ENCODE measurements around the gene KCMF1.

Gene KCMF1

DNA sequence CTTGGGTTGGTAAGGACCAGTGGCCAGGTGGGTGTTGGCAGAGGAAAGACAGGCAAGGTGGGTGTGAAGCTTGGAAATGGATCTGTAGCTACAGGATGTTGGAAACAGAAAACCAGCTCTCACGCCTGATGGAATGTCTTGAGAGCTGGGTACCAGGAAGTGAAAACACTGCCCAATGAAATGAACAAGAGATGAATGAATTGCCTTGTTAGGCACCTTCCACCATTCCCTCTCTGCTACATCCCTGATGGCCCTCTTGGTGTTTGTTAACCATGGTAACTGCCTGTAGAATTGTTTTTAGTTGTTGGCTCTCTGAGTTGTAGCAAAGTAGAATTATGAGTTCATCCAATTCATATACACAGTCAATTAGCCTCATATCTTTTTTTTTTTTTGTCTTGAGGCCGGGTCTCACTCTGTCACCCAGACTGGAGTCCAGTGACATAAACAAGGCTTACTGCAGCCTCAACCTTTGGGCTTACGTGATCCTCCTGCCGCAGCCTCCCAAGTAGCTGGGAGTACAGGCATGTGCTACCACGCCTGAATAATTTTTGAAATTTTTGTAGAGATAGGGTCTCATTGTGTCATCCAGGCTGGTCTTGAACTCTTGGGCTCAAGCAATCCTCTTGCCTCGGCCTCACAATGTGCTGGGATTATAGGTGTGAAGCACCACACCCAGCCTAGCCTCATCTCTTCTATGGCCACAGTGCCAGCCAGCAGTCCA lies 9.5 kb downstream of the KCMF1 start:
- no peak for DNase-seq (ENCODE audit: low read depth)

DNA sequence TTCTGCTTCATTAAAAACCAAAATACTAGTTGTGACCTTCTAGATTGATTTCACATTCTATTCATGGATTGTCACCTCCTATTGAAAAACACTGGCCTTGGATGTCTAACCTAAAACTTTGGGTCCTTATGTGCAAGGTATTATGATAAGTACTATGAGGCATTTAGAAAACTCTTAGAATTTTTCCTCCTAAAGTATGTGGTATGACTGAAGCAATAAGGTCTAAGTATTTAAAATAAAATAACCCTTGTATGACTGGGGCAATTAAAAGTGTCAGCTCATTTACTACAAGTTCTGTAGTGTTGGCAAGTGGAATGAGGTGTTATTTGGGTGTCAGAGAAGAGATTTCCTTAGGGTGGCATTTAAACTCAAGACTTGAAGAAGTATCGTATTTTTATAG lies 15.1 kb downstream of the KCMF1 start:
- DNase-seq (ENCODE audit: low read depth) = no peak

DNA sequence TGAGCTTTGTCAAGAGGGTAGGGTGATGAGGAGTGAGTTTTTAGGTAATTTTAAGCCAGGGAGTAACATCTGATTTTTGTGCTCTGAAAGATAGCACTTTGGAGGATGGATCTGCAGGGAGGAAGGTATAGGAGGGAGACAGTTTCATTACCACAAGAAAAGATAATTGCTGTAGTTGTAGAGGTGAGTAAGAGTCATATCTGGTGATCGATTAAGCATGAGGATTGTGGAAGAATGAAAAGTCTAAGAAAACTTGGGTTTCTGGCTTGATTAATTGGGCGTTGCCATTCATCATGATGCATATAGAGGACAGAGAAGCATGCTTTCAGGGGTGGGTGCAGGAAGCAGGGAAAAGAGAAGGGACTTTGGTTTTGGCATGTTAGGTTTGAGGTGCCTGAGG lies 18.5 kb downstream of the KCMF1 start:
- no peak for DNase-seq (ENCODE audit: low read depth)

DNA sequence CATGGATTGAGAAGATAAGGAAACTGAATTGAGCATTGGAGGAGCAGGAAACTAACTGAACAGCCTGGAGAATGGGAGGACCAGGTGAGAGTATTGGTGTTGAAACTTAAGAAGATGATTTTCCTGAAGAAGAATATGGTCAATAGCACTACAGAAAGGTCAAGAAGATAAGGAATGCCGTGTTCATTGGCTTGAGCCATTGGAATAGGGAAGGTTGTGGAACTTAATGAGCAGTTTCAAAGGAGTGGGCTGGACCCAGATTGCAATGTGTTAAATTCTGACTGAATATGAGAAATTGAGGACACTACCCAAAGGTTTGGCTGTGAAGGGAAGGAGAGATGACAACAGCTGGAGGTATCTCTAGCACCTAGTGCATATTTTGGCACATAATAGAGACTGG lies 19.0 kb downstream of the KCMF1 start:
- DNase-seq (ENCODE audit: low read depth) = no peak

DNA sequence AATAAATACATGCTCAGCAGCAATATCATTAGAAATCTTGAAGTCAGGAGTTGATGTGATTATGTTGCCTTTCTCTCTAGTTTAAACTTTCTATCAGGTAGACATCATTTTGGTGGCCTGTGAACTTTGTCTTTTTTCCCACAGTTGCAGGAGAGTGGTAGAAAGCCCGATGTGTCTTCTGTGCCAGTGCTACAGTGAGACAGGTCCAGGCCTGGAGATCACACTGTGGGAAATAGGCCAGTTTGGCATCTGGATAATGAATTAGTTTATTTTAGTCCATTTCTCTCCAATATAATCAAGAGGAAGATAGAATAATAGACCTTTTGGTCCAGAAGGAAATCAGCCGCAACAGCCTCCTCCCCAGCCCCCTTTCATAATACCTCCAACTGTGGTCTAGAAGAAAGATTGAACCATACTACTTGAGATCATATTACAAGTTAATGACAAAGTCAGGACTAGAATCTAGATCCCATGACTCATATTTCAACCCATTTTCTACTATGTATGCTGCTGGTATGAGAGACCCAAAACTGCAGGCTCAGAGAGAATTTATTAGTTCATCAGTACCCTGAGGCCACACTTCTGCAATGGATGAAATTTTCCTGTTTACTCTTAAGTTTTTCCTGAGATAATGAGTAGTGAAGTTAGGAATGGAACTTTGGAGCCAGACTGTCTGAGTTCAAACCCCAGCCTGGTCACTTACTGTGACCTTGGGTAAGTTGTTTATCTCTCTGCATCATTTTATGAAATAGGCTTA lies 20.6 kb downstream of the KCMF1 start:
- DNase-seq (ENCODE audit: low read depth) = no peak

DNA sequence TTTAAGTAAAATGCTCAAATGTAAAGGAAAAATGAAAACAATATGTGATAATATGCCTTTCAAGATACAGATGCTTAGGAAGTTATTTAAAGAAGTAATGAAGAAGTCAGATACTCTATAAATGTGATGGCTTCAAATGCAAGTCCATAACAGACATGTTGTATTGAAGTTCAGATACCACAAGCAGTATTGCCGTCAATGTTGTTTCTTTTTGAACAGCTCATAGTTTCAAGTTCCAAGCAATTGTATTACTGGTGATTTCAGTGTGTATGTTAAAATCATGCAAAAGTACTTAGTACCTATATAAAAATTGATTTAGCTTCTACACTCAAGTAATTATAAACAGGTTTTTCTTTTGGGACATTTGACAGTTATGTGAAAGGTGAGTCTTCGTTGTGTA lies 24.9 kb downstream of the KCMF1 start:
- DNase-seq (ENCODE audit: low read depth) = no peak

DNA sequence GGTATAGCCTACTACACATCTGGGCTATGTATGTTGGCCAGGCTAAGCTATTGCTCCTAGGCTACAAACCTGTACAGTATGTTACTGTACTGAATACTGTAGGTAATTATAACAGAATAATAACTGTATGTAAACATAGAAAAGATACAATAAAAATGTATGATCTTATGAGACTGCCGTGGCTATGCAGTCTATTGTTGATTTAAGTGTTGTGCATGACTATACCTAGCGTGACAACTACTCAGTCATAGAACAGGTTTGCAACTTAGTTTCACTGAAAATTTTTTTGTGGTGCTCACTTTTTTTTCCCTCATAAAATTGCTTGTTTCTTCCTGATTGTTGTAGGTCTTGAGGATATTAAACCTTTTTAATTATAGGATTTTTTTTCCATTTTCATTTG lies 25.9 kb downstream of the KCMF1 start:
- no peak for DNase-seq (ENCODE audit: low read depth)

DNA sequence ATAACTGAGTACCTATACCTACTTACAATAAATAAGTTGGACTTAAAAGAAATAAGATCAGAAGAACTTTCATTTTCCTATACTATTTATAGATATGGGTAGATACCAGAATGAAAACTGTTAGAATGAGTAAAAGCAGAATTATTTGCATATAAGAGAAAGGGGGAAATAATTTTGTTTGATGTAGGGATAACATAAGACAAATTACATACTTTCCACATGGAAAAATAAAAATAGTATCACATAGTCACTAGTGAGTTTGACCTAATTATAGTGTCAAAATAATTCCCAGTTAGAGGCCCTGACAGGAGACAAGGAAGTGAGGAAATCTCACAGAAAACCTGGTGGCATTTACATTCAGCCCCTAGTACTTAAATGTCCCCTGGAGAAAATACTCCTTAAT lies 28.6 kb downstream of the KCMF1 start:
- no peak for DNase-seq (ENCODE audit: low read depth)

DNA sequence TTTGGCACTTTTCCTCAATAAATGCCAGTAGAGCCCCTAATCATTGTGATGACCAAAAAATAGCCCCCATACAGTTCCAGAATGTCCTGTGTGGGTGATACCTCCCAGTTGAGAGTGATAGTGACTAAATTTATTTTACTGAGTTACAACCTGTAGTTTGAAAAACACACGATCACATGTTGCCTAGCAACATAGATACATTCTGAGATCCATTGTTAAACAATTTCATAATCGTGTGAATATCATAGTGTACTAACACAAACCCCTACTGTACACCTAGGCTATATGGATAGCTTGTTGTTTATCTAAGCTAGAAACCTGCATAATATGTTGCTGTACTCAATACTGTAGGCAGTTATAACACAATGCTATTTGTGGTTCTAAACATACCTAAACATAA lies 30.6 kb downstream of the KCMF1 start:
- DNase-seq (ENCODE audit: low read depth) = no peak

DNA sequence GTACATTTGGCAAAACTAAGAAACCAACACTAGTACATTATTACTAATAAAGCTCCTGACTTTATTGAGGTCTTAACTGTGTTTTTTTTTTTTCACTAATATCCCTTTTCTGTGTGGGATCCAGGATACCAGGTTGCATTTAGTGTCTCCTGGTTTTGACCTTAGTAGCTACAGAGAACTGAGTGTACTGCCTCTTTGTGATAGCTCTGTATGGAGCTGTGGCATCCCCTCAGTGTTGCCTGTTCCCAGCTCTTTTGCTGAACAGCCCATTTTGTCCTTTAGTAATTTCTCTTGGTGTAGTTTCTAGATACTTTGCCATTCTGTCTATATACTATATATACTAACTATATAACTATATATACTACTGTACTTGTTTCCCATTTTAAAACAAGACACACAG lies 31.6 kb downstream of the KCMF1 start:
- no peak for DNase-seq (ENCODE audit: low read depth)

DNA sequence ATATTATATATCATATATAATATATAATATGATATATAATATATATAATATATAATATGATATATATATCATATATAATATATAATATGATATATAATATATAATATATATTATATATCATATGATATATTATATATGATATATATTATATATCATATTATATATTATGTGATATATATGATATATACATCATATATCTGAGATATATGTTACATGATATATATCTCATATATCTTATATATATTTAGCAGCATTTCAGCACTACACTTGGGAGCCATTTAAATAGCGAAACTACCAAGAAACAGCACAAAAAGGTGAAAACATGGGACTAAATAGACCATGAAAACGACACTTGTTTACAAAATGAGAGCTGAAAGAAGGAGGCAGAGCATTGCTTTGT lies 37.3 kb downstream of the KCMF1 start:
- DNase-seq (ENCODE audit: low read depth) = no peak

DNA sequence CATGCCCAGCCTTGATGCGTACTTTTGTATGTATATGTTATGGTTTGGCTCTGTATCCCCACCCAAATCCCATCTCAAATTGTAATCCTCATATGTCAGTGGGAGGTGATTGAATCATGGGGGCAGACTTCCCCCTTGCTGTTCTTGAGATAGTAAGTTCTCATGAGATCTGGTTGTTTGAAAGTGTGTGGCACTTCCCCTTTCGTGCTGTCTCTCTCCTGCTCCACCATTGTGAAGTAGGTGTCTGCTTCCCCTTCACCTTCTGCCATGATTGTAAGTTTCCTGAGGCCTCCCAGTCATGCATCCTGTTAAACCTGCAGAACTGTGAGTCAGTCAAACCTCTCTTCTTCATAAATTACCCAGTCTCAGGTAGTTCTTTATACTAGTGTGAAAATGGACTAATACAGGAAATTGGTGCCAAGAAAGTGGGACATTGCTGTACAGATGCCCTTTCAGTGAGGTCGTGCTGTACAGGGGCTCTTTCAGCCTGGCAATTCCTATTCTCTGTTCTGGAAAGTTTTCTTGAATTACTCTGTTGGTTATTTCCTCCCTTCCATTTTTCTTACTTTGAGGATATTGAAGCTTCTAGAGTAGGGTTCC lies 38.2 kb downstream of the KCMF1 start:
- no peak for DNase-seq (ENCODE audit: low read depth)

DNA sequence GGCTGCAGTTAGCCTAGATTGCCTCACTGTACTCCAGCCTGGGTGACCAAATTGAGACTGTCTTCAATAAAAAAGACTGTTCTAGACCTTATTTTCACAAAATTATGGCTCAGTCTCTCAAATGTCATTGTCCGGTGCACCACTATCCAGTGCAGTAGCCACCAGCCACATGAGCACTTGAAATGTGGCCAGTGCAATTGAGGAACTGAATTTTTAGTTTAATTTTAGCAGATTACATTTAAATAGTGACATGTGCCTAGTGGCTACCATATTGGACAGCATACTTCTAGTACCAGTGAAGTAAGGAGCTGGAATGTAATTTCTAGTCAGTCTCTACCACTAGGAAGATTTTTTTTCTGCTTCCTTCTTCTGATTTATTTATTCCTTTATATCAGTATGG lies 39.4 kb downstream of the KCMF1 start:
- no peak for DNase-seq (ENCODE audit: low read depth)

DNA sequence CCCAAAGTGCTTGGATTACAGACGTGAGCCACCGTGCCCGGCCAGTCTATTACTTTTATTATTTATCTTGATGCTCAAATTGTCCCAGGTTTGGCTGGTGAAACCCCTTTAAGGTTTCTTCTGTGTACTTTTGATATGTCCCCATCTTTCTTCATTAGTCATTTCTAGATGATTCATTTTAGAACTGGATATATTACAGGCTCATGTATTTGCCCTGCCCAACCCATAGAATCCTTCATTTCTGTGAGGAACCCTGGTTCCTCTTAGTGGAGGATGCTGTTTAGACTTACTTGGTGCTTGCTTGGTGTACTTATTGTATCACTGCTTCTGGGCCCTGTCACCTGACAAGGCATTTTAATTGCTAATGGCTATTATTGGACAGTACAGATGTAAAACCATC lies 40.1 kb downstream of the KCMF1 start:
- DNase-seq (ENCODE audit: low read depth) = no peak

DNA sequence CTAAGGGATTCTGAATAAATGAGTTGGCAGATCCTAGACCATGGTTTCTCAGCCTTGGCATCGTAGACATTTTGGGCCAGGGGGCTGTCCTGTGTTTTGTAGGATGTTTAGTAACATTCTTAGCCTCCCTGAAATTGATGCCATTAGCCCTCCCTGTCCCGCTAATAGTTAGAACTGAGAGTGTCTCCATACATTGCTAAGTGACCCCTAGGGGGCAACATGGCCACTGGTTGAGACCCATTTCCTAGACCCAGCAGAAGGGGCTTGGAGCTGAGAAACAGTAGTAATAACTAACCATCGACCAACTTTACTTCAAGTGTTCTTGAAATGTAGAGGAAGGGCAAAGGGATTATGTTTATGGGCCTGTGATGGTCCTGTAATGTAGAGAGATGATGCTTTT lies 40.8 kb downstream of the KCMF1 start:
- DNase-seq (ENCODE audit: low read depth) = no peak

DNA sequence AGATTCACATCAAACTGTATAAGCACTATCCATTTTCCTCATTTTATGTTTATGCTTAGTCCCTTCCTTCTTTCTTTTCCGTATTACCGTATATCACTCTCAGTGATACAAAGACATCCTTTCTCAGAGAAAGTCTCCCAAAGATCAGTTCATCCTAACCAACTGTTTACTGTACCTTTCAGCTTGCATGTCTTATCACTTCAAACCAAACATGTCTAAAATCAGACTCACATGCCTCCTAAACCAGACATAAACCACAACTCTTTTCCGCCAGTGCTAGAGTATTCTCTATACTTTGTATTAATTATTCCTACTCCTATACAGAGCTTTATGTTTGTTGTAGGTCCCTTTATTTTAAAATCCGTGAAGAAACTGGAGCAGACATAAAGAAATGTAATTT lies 41.5 kb downstream of the KCMF1 start:
- DNase-seq (ENCODE audit: low read depth) = no peak

DNA sequence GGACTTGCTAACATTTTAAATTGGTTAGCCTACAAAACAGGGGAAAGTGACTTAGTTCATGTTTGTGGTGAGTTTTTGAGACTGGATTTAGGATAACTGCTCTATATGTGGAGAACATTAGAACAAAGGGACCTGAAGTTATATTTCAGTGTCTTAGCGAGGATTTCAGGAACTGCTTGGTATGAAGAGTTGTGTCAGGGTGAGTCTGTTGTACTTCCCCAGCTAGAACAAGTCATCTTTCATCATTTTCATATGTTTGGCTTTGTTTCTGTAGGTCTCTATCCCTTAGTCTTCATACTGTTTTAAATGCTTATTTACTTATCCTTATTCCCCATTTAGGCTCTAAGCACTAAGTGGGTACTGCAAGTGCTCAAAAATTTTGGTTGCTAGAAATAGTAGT lies 41.9 kb downstream of the KCMF1 start:
- no peak for DNase-seq (ENCODE audit: low read depth)

DNA sequence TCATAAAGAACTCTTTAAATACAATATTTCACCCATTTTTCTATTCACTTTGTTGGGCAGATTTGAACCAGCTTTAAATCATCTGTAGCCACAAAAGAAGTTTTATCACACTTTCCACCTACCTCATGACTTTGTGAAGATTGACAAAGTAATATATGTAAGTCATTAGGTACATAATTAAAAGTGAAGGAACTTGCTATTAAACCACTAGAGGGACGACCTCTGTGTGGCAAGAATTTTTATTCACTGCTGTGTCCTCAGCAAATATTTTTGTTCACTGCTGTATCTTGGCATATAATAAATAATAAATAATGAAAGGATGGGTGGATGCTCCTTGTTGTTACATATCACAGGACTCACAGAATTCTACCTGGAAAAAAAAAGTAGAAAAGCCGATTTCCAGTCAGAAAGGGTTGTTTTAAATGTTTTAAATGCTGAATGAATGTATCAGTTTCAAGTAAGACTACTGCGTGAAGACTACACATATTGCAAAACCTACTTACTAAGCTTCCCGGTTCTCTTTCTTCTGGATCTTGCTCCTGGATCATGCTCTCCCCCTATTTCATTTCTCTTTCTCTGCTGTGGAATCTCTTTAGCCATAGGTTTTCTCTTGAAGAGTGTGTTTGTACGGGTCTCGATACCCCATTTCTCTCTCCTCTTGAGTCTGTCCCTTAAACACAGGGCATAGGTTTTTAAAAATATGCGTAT lies 44.8 kb downstream of the KCMF1 start:
- DNase-seq (ENCODE audit: low read depth) = no peak

DNA sequence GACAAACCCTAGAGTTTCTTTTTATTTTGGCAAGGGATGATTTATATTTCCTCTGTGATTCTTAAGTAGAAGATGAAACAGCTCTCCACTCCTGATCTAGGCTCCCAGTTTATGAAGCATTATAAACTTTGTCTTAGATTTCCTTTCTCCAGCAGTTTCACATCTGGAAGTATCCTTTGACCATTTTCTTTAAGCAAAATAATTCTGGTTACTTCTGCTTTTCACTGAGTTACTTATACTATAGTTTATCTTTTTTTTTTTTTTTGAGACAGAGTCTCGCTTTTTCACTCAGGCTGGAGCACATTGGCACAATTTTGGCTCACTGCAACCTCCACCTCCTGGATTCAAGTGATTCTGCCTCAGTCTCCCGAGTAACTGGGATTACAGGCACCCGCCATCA lies 45.5 kb downstream of the KCMF1 start:
- no peak for DNase-seq (ENCODE audit: low read depth)

DNA sequence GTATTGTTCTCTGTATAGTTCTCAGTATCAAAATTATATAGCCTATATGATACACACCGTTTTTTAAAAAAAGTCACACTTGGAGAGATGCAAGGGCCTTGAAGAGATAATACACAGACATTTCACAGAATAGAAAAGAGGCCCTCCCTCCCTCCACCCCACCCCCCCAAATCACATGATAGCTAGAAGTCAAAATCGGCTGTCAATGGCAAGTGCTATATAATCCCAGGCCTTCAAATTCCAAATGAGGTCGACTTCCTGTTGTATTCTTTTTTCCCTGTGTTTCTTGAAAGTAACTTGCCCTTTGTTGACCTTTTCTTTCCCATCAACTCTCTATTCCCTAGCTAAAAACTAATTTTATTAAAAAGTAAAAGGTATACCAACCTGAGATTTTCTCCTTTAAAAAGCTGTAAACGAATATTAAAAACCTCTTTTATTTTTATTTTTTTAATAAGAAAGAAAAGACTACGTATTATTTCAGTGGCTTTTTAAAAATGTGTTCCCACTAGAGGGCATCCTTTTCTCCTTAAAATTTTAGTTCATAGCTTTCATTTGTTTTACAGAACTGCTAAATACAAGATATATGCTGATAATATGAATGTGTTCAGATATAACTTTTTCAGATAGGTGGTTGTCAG lies 46.6 kb downstream of the KCMF1 start:
- DNase-seq (ENCODE audit: low read depth) = no peak

DNA sequence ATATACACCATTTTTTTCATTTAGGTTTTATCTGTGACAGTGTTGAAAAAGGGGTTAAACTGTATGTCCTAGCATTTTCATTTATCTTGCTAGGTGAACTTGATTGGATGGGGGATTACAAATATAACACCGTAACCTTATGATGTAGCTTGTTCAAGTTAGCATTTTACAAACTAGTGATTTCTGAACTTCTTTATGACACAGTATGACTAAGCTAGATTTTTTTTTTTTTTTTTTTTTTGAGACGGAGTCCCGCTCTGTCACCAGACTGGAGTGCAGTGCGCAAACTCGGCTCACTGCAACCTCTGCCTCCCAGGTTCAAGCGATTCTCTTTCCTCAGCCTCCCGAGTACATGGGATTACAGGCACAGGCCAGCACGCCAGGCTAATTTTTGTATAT lies 47.1 kb downstream of the KCMF1 start:
- DNase-seq (ENCODE audit: low read depth) = no peak

DNA sequence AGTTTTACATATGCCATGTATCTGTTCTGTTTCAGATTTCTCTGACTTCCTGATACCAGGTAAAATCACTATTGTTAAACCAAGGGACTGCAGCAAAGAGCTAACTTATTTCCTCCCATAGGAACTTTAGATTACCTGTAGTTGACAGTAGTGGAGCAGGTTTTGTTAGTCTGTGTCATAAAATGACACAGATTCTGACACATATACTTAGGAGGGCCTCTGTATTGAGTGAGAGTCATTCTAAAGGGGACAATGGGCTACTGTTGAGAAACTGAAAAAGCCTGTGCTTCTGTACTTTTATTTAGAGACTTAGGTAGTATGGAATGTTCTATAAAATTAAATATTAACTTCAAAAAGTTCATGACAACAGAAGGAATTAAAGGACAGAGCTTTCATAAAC lies 48.2 kb downstream of the KCMF1 start:
- DNase-seq (ENCODE audit: low read depth) = no peak
